ENCODE results near the gene SEMA7A. TPM values are rescaled to one million over a fixed set of nuclear protein-coding genes. Genes with fewer than 3 reads are reported as not detected.

Gene SEMA7A
- total and polyA plus RNA-seq, 9 of the 15 experiments (the other 6 are each of a cell fraction or from before 2014, with no cell fraction given), result 0.04 to 8.2 (median 5.4) TPM; not detected in 1

DNA sequence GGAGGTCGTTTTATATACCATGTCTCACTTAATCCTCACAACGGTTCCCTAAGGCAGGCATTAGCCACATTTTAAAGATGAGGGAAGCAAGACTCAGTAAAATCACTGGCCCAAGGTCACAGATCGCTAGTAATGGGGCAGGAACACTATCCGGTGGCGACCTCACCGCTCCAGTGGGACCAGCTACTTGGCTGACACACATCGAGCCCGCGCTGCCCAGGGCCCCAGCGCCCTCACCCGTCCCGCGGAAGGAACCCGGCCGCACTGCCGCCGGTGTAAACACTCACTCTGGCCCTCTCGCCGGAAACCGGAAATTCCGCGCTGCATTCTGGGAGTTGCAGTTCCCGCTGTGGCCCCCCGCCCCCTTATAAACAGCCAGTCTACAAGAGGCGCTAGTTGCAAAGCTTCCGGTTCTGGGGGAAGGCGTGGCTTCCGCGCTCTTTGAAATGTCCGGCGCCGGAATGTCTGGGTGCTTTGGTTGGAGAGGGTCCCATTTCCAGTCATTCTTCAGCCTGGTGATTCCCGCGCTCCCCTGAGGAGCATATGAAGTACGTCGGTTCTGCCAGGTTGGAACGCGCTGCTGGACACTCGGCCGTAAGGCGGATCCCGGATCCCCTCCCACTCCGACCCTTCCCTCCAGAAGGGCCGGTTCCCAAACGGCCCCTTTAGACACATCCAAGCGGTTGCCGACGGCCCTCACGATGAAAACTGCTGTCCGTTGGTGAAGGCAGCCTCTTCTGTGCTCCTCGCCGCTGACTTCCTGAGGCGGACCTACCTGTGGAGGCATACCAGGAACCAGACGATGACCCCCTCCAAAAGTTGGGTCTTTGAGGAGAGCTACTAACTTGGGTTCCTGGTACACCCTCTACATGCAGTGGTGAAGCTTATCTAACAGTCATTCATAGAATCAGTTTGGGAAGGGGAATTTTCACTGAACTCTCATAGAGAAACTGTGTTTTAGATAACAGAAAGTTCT is 27.4 kb upstream of the SEMA7A start, which contains the start of gene UBL7 (continued):
- TF ChIP-seq ZBTB7A (IDR thresholded peaks at IDR 0.05; ENCODE audit: borderline replicate concordance, control insufficient read depth, low read depth, low read length), result peak; percentile 64; the same call in 1 of the 2 replicates
- TF ChIP-seq, protein P1, sequence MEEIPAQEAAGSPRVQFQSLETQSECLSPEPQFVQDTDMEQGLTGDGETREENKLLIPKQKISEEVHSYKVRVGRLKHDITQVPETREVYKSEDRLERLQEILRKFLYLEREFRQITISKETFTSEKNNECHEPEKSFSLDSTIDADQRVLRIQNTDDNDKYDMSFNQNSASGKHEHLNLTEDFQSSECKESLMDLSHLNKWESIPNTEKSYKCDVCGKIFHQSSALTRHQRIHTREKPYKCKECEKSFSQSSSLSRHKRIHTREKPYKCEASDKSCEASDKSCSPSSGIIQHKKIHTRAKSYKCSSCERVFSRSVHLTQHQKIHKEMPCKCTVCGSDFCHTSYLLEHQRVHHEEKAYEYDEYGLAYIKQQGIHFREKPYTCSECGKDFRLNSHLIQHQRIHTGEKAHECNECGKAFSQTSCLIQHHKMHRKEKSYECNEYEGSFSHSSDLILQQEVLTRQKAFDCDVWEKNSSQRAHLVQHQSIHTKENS (CRISPR knock-in tag; IDR thresholded peaks at IDR 0.05), result no peak
- TF ChIP-seq, protein P2, sequence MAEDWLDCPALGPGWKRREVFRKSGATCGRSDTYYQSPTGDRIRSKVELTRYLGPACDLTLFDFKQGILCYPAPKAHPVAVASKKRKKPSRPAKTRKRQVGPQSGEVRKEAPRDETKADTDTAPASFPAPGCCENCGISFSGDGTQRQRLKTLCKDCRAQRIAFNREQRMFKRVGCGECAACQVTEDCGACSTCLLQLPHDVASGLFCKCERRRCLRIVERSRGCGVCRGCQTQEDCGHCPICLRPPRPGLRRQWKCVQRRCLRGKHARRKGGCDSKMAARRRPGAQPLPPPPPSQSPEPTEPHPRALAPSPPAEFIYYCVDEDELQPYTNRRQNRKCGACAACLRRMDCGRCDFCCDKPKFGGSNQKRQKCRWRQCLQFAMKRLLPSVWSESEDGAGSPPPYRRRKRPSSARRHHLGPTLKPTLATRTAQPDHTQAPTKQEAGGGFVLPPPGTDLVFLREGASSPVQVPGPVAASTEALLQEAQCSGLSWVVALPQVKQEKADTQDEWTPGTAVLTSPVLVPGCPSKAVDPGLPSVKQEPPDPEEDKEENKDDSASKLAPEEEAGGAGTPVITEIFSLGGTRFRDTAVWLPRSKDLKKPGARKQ (CRISPR knock-in tag; IDR thresholded peaks at IDR 0.05), result no peak
- no peak for TF ChIP-seq ZNF431 (CRISPR knock-in tag; IDR thresholded peaks at IDR 0.05)
- TF ChIP-seq, protein P3, sequence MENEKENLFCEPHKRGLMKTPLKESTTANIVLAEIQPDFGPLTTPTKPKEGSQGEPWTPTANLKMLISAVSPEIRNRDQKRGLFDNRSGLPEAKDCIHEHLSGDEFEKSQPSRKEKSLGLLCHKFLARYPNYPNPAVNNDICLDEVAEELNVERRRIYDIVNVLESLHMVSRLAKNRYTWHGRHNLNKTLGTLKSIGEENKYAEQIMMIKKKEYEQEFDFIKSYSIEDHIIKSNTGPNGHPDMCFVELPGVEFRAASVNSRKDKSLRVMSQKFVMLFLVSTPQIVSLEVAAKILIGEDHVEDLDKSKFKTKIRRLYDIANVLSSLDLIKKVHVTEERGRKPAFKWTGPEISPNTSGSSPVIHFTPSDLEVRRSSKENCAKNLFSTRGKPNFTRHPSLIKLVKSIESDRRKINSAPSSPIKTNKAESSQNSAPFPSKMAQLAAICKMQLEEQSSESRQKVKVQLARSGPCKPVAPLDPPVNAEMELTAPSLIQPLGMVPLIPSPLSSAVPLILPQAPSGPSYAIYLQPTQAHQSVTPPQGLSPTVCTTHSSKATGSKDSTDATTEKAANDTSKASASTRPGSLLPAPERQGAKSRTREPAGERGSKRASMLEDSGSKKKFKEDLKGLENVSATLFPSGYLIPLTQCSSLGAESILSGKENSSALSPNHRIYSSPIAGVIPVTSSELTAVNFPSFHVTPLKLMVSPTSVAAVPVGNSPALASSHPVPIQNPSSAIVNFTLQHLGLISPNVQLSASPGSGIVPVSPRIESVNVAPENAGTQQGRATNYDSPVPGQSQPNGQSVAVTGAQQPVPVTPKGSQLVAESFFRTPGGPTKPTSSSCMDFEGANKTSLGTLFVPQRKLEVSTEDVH (IDR thresholded peaks at IDR 0.05; ENCODE audit: low read depth, partially characterized antibody), result peak; percentile 86
- no peak for TF ChIP-seq KAT2B (IDR thresholded peaks at IDR 0.05; ENCODE audit: low read depth, low read length)
- no peak for TF ChIP-seq NR3C1 (CRISPR knock-in tag; IDR thresholded peaks at IDR 0.05)
- TF ChIP-seq, protein P4, sequence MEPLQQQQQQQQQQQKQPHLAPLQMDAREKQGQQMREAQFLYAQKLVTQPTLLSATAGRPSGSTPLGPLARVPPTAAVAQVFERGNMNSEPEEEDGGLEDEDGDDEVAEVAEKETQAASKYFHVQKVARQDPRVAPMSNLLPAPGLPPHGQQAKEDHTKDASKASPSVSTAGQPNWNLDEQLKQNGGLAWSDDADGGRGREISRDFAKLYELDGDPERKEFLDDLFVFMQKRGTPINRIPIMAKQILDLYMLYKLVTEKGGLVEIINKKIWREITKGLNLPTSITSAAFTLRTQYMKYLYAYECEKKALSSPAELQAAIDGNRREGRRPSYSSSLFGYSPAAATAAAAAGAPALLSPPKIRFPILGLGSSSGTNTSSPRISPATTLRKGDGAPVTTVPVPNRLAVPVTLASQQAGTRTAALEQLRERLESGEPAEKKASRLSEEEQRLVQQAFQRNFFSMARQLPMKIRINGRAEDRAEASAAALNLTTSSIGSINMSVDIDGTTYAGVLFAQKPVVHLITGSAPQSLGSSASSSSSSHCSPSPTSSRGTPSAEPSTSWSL (CRISPR knock-in tag; IDR thresholded peaks at IDR 0.05; ENCODE audit: borderline replicate concordance), result no peak
- TF ChIP-seq SAP30 (IDR thresholded peaks at IDR 0.05; ENCODE audit: borderline replicate concordance, insufficient read depth, low read depth, low read length, poor library complexity, severe bottlenecking), result peak; percentile 95
- TF ChIP-seq ILF3 (IDR thresholded peaks at IDR 0.05; ENCODE audit: borderline replicate concordance), result no peak
- TF ChIP-seq NCOA1 (IDR thresholded peaks at IDR 0.05; ENCODE audit: low read depth), result peak; percentile 82
- no peak for TF ChIP-seq RBM25 (IDR thresholded peaks at IDR 0.05; ENCODE audit: low read depth, low read length, severe bottlenecking)
- no peak for TF ChIP-seq ZNF780A (CRISPR knock-in tag; IDR thresholded peaks at IDR 0.05)
- TF ChIP-seq POU5F1 (IDR thresholded peaks at IDR 0.05; ENCODE audit: borderline replicate concordance, low read depth, low read length, partially characterized antibody), result peak; percentile 44
- peak; percentile 38 for TF ChIP-seq C11orf30 (IDR thresholded peaks at IDR 0.05; ENCODE audit: low read depth)
- no peak for TF ChIP-seq STAT5B (CRISPR knock-in tag; IDR thresholded peaks at IDR 0.05)
- no peak for TF ChIP-seq ZNF507 (tag; conservative IDR thresholded peaks at IDR 0.05)
- peak; percentile 98 for TF ChIP-seq ELF1 (tag; IDR thresholded peaks at IDR 0.05)
- TF ChIP-seq KLF16 (IDR thresholded peaks at IDR 0.05), result no peak
- no peak for TF ChIP-seq ZNF785 (CRISPR knock-in tag; IDR thresholded peaks at IDR 0.05)

All from K562 (cell line).